K562 (cell line): Measurements from ENCODE around the gene MAP7D1. TPM values are rescaled to one million over a fixed set of nuclear protein-coding genes. Genes with fewer than 3 reads are reported as not detected.

Source experiments
- BDP1 ChIP-seq: IDR thresholded peaks from 3 replicates; pipeline ENCODE4 v1.6.1; 2011; ENCODE audit not compliant: insufficient read length, insufficient read depth
- COPS2 ChIP-seq: fragments of 450-650 bp; conservative IDR thresholded peaks from 2 replicates; pipeline ENCODE4 v1.6.1; 2016; ENCODE audit warnings: mild to moderate bottlenecking, moderate library complexity
- DDX20 ChIP-seq: fragments of 450-650 bp; IDR thresholded peaks from 2 replicates; pipeline ENCODE4 v1.6.1; 2016; ENCODE audit warnings: missing genetic modification characterization, low read depth, mild to moderate bottlenecking, missing compliant biosample characterization, moderate library complexity
- EP300 ChIP-seq: IDR thresholded peaks from 2 replicates; pipeline ENCODE4 v1.6.1; 2012; ENCODE audit warnings: low read length, improper control_type of control experiment
- FOXK1 ChIP-seq: sonication (generic); formaldehyde crosslinking; IDR thresholded peaks from 2 replicates; pipeline ENCODE4 v1.8.0; 2022; ENCODE audit warnings: missing genetic modification reagents, mild to moderate bottlenecking, borderline replicate concordance
- HNRNPH1 ChIP-seq: fragments of 200-400 bp; formaldehyde crosslinking; optimal IDR thresholded peaks from 2 replicates; pipeline ENCODE3; 2017; ENCODE audit warnings: low read depth, mild to moderate bottlenecking, low read length, moderate library complexity
- IFI16 ChIP-seq: fragments of 250-450 bp; sonication (Bioruptor Pico); IDR thresholded peaks from 2 replicates; pipeline ENCODE4 v2.1.2; 2022; ENCODE audit warnings: mild to moderate bottlenecking, inconsistent platforms
- ILF3 ChIP-seq: fragments of 450-650 bp; IDR thresholded peaks from 2 replicates; pipeline ENCODE4 v1.6.1; 2018; ENCODE audit warnings: antibody characterized with exemption, mild to moderate bottlenecking, moderate library complexity, borderline replicate concordance
- LEF1 ChIP-seq: fragments of 450-650 bp; IDR thresholded peaks from 2 replicates; pipeline ENCODE4 v1.6.1; 2016; ENCODE audit warnings: mild to moderate bottlenecking
- MAFK ChIP-seq: IDR thresholded peaks from 2 replicates; pipeline ENCODE4 v1.6.1; 2011; ENCODE audit warnings: low read length, improper control_type of control experiment
- NR3C1 ChIP-seq: sonication (generic); formaldehyde crosslinking; IDR thresholded peaks from 2 replicates; pipeline ENCODE4 v1.8.1; 2022; ENCODE audit warnings: missing genetic modification reagents
- PATZ1 ChIP-seq: fragments of 250-450 bp; sonication (Bioruptor Pico); IDR thresholded peaks from 2 replicates; pipeline ENCODE4 v1.5.0; 2020; ENCODE audit warnings: mild to moderate bottlenecking, borderline replicate concordance
- PHB ChIP-seq: fragments of 250-450 bp; sonication (Bioruptor Pico); IDR thresholded peaks from 2 replicates; pipeline ENCODE4 v1.5.0; 2021
- POU5F1 ChIP-seq: fragments of 150-350 bp; IDR thresholded peaks from 2 replicates; pipeline ENCODE4 v1.6.1; 2014; ENCODE audit warnings: borderline replicate concordance, low read length, low read depth, mild to moderate bottlenecking; ENCODE audit not compliant: partially characterized antibody
- RBM17 ChIP-seq: fragments of 200-400 bp; formaldehyde crosslinking; IDR thresholded peaks from 2 replicates; pipeline ENCODE4 v1.6.1; 2017; ENCODE audit warnings: low read depth, mild to moderate bottlenecking, low read length, borderline replicate concordance
- SLC30A9 ChIP-seq: fragments of 250-450 bp; sonication (Bioruptor Pico); IDR thresholded peaks from 2 replicates; pipeline ENCODE4 v1.8.0; 2022; ENCODE audit warnings: mild to moderate bottlenecking, moderate library complexity
- TFAP4 ChIP-seq: sonication (generic); formaldehyde crosslinking; IDR thresholded peaks from 2 replicates; pipeline ENCODE4 v1.8.0; 2022; ENCODE audit warnings: missing genetic modification reagents, mild to moderate bottlenecking, moderate library complexity, borderline replicate concordance
- TFE3 ChIP-seq: fragments of 450-650 bp; formaldehyde crosslinking; IDR thresholded peaks from 2 replicates; pipeline ENCODE4 v1.4.0; 2020; ENCODE audit warnings: mild to moderate bottlenecking, mixed read lengths
- TRIM28 ChIP-seq: fragments of 450-650 bp; IDR thresholded peaks from 2 replicates; pipeline ENCODE4 v1.6.1; 2017
- U2AF1 ChIP-seq: fragments of 200-400 bp; formaldehyde crosslinking; optimal IDR thresholded peaks from 2 replicates; pipeline ENCODE3; 2017; ENCODE audit warnings: mild to moderate bottlenecking, low read depth, low read length, moderate library complexity
- ZNF165 ChIP-seq: fragments of 250-450 bp; sonication (Bioruptor Pico); IDR thresholded peaks from 2 replicates; pipeline ENCODE4 v1.4.0; 2020; ENCODE audit warnings: borderline replicate concordance
- ZNF274 ChIP-seq: IDR thresholded peaks from 2 replicates; pipeline ENCODE4 v1.6.1; 2011; ENCODE audit warnings: low read depth, mild to moderate bottlenecking, low read length, moderate library complexity, borderline replicate concordance
- polyA plus RNA-seq, 8 experiments: library from polyadenylated mRNA; depleted of rRNA in 4 of 8; stranded (reverse) in 5 of 8; unstranded in 3 of 8; fragments of >200 nt; fragmentation: Nextera tagmentation in 2 of 8; fragmentation: Illumina TruSeq in 1 of 8; extraction: Ambion mirVana in 2 of 8; extraction: Trizol in 1 of 8; gene quantifications; 2 replicates each; pipeline versions ENCODE4 v1.2.1 to v1.2.3, GENCODE V29; 2011 to 2014; ENCODE audit warnings: inconsistent platforms in 1 of 8, missing spikeins in 1 of 8
- total RNA-seq, 7 experiments: library from RNA; depleted of rRNA in 6 of 7; stranded (reverse); fragments of >200 nt in 6 of 7; fragmentation: Illumina TruSeq in 2 of 7; extraction: Trizol in 2 of 7; gene quantifications; 2 replicates each; pipeline versions ENCODE4 v1.2.1 to v1.2.3, GENCODE V29; 2011 to 2021; ENCODE audit warnings: low replicate concordance in 1 of 7
- TF ChIP-seq, protein P1 (sequence below): fragments of 250-450 bp; sonication (Bioruptor Pico); IDR thresholded peaks from 2 replicates; pipeline ENCODE4 v1.9.0; 2021; ENCODE audit warnings: mild to moderate bottlenecking, inconsistent platforms

The MAP7D1 gene
- total and polyA plus RNA-seq, 9 of the 15 experiments (the other 6 are each of a cell fraction or from before 2014, with no cell fraction given): 3.6 to 108 (median 34.5) TPM

GRCh38 chr1:36160949-36161485 is 5.1 kb downstream of the MAP7D1 start (continued):
- no peak for TF ChIP-seq HNRNPH1
- no peak; the same call in 1 of the 2 replicates for TF ChIP-seq TFE3 (CRISPR knock-in tag)
- TF ChIP-seq POU5F1: no peak
- TF ChIP-seq EP300: 0 out of 2 replicates have a peak, but pooled peaks have one; percentile 17
- no peak for TF ChIP-seq ZNF165 (CRISPR knock-in tag)
- no peak for TF ChIP-seq DDX20 (tag)
- TF ChIP-seq PATZ1 (CRISPR knock-in tag): no peak
- TF ChIP-seq TRIM28: no peak
- TF ChIP-seq ILF3: no peak
- TF ChIP-seq, protein P1, sequence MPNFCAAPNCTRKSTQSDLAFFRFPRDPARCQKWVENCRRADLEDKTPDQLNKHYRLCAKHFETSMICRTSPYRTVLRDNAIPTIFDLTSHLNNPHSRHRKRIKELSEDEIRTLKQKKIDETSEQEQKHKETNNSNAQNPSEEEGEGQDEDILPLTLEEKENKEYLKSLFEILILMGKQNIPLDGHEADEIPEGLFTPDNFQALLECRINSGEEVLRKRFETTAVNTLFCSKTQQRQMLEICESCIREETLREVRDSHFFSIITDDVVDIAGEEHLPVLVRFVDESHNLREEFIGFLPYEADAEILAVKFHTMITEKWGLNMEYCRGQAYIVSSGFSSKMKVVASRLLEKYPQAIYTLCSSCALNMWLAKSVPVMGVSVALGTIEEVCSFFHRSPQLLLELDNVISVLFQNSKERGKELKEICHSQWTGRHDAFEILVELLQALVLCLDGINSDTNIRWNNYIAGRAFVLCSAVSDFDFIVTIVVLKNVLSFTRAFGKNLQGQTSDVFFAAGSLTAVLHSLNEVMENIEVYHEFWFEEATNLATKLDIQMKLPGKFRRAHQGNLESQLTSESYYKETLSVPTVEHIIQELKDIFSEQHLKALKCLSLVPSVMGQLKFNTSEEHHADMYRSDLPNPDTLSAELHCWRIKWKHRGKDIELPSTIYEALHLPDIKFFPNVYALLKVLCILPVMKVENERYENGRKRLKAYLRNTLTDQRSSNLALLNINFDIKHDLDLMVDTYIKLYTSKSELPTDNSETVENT: no peak
- TF ChIP-seq RBM17: no peak
- no peak for TF ChIP-seq IFI16 (CRISPR knock-in tag)
- TF ChIP-seq FOXK1 (CRISPR knock-in tag): no peak
- no peak for TF ChIP-seq BDP1
- TF ChIP-seq COPS2: no peak
- TF ChIP-seq NR3C1: no peak
- TF ChIP-seq MAFK: no peak
- no peak for TF ChIP-seq PHB (CRISPR knock-in tag)
- TF ChIP-seq SLC30A9 (CRISPR knock-in tag): no peak
- TF ChIP-seq LEF1: no peak
- TF ChIP-seq U2AF1: no peak
- peak; percentile 60; the same call in 1 of the 2 replicates for TF ChIP-seq TFAP4
- TF ChIP-seq ZNF274: no peak
